ENCODE measurements around the gene KANSL1L. TPM values are rescaled to one million over a fixed set of nuclear protein-coding genes. Genes with fewer than 3 reads are reported as not detected.

KANSL1L gene
- total and polyA plus RNA-seq, 9 of the 15 experiments (the other 6 are each of a cell fraction or from before 2014, with no cell fraction given): 1.3 to 6.7 (median 2.4) TPM

DNA sequence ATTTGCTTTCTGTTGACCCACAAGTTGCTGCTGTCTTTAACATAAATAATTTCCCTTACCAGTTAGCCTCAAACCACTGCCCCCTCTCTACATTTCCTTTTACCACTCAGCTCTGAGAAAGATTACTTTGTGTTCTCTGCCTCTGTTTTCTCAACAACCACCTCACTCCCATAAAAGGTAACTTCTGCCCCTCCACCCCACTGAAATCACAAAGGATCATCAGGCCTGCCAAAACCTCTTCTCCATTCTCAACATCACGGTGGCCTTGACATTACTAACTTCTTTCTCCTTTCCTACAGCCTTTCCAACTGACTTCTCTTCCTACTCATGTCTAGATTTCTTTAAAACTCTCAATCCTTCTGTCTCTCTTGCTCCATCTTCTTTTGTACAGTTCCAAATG is 43.9 kb upstream of the KANSL1L start:
- in situ Hi-C loops (cut with MboI): loop anchor here (25.0 kb wide), 1 partner anchor 878 kb away; no protein-coding TSS in a partner anchor

More for the DNA sequence above, 43.9 kb upstream of the KANSL1L start:
- Histone ChIP-seq H4K20me1 (replicated peaks; ENCODE audit: control insufficient read depth, insufficient read depth, low read length) (no peaks in the 10 kb centered on the region), H3K4me2 (ENCODE audit: insufficient read depth, low read length) (no peak overlapping the region), H3K9me1 (ENCODE audit: control insufficient read depth, insufficient read depth, low read length) (no peaks in the 10 kb centered on the region), H3K27me3 (ENCODE audit: control insufficient read depth in 2 of 2, insufficient read depth in 2 of 2, low read length in 2 of 2) (no peaks in the 10 kb centered on the region), H3K4me3 (no peak overlapping the region), H3K9me3 (replicated peaks; ENCODE audit: control insufficient read depth, insufficient read depth, low read depth, low read length) (no peaks in the 10 kb centered on the region), H3K36me3 (ENCODE audit: control insufficient read depth, insufficient read depth, low read length) (no peaks in the 10 kb centered on the region), H2AFZ (ENCODE audit: low read depth, low read length) (no peak overlapping the region), H3K4me1 (replicated peaks in 1 of 2; ENCODE audit: control insufficient read depth in 2 of 2, insufficient read depth in 2 of 2, low read length in 2 of 2) (no peaks in the 10 kb centered on the region), H3K9ac (ENCODE audit: insufficient read depth in 1 of 2, low read depth in 2 of 2, low read length in 2 of 2) (no peak overlapping the region), H3K27ac (ENCODE audit: extremely low read depth, low read depth, low read length) (no peak overlapping the region), H3K79me2 (ENCODE audit: control insufficient read depth, insufficient read depth, low read length) (no peaks in the 10 kb centered on the region)
- FAIRE-seq: no peak
- intact Hi-C loops (cut with micrococcal nuclease): no loop called here
- WGBS (ENCODE audit: insufficient coverage, low coverage, missing lambda C conversion rate): 0% methylated on average over 1 of the region's 1 CpG
- BruUV-seq (replicated peaks): no TSS peak
- TF ChIP-seq ZNF316 (IDR thresholded peaks at IDR 0.05) (no peak), SAP30 (IDR thresholded peaks at IDR 0.05; ENCODE audit: borderline replicate concordance, insufficient read depth, low read depth, low read length, poor library complexity, severe bottlenecking) (no peak), RBM14 (IDR thresholded peaks at IDR 0.05; ENCODE audit: borderline replicate concordance, insufficient read depth, low read depth, low read length) (no peak), EWSR1 (IDR thresholded peaks at IDR 0.05; ENCODE audit: borderline replicate concordance, low read depth, partially characterized antibody) (no peak), ZNF431 (CRISPR knock-in tag; IDR thresholded peaks at IDR 0.05) (no peak)
- TF ChIP-seq, protein P1, sequence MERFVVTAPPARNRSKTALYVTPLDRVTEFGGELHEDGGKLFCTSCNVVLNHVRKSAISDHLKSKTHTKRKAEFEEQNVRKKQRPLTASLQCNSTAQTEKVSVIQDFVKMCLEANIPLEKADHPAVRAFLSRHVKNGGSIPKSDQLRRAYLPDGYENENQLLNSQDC (CRISPR knock-in tag; IDR thresholded peaks at IDR 0.05): no peak
- TF ChIP-seq, protein P2, sequence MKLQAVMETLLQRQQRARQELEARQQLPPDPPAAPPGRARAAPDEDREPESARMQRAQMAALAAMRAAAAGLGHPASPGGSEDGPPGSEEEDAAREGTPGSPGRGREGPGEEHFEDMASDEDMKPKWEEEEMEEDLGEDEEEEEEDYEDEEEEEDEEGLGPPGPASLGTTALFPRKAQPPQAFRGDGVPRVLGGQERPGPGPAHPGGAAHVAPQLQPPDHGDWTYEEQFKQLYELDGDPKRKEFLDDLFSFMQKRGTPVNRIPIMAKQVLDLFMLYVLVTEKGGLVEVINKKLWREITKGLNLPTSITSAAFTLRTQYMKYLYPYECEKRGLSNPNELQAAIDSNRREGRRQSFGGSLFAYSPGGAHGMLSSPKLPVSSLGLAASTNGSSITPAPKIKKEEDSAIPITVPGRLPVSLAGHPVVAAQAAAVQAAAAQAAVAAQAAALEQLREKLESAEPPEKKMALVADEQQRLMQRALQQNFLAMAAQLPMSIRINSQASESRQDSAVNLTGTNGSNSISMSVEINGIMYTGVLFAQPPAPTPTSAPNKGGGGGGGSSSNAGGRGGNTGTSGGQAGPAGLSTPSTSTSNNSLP (IDR thresholded peaks at IDR 0.05; ENCODE audit: borderline replicate concordance, low read depth, low read length): no peak
- TF ChIP-seq, protein P3, sequence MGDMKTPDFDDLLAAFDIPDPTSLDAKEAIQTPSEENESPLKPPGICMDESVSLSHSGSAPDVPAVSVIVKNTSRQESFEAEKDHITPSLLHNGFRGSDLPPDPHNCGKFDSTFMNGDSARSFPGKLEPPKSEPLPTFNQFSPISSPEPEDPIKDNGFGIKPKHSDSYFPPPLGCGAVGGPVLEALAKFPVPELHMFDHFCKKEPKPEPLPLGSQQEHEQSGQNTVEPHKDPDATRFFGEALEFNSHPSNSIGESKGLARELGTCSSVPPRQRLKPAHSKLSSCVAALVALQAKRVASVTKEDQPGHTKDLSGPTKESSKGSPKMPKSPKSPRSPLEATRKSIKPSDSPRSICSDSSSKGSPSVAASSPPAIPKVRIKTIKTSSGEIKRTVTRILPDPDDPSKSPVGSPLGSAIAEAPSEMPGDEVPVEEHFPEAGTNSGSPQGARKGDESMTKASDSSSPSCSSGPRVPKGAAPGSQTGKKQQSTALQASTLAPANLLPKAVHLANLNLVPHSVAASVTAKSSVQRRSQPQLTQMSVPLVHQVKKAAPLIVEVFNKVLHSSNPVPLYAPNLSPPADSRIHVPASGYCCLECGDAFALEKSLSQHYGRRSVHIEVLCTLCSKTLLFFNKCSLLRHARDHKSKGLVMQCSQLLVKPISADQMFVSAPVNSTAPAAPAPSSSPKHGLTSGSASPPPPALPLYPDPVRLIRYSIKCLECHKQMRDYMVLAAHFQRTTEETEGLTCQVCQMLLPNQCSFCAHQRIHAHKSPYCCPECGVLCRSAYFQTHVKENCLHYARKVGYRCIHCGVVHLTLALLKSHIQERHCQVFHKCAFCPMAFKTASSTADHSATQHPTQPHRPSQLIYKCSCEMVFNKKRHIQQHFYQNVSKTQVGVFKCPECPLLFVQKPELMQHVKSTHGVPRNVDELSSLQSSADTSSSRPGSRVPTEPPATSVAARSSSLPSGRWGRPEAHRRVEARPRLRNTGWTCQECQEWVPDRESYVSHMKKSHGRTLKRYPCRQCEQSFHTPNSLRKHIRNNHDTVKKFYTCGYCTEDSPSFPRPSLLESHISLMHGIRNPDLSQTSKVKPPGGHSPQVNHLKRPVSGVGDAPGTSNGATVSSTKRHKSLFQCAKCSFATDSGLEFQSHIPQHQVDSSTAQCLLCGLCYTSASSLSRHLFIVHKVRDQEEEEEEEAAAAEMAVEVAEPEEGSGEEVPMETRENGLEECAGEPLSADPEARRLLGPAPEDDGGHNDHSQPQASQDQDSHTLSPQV (IDR thresholded peaks at IDR 0.05): no peak
- DNase-seq (ENCODE audit: extremely low read depth in 1 of 4, low spot score in 3 of 4): no peak
- no peak for ATAC-seq
- POLR2A ChIA-PET: no interaction called here
- CTCF ChIA-PET (ENCODE audit: low intra/inter-chr PET ratio): no interaction called here

Data from K562 (cell line).